LNCAP (cell line): ENCODE data around the gene SLC35G3.

ENCODE experiments used
- TF ChIP-seq, protein P1 (sequence below): fragments of 450-650 bp; IDR thresholded peaks from 2 replicates; pipeline ENCODE4 v1.5.1; 2017; ENCODE audit warnings: mild to moderate bottlenecking

SLC35G3 gene

DNA sequence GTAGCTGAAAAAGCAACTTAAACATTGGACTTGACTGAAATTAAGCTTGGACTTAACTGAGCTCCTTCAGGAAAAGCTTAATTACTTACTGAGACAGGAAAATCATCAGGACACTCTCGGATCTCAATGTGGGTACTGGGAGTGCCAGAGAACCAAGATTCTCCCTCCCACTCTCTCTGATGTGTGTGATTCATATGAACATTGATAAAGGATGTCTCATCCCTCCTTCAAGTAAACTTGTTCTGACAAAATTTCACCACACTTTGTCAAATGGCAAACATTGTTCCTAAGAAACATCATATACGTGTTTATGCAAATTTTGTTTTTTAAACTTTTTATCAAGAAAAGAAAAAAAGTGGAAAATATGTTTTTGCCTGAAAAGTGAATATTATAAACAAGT is 44.6 kb upstream of the SLC35G3 start:
- TF ChIP-seq, protein P1, sequence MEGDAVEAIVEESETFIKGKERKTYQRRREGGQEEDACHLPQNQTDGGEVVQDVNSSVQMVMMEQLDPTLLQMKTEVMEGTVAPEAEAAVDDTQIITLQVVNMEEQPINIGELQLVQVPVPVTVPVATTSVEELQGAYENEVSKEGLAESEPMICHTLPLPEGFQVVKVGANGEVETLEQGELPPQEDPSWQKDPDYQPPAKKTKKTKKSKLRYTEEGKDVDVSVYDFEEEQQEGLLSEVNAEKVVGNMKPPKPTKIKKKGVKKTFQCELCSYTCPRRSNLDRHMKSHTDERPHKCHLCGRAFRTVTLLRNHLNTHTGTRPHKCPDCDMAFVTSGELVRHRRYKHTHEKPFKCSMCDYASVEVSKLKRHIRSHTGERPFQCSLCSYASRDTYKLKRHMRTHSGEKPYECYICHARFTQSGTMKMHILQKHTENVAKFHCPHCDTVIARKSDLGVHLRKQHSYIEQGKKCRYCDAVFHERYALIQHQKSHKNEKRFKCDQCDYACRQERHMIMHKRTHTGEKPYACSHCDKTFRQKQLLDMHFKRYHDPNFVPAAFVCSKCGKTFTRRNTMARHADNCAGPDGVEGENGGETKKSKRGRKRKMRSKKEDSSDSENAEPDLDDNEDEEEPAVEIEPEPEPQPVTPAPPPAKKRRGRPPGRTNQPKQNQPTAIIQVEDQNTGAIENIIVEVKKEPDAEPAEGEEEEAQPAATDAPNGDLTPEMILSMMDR = no peak

DNA sequence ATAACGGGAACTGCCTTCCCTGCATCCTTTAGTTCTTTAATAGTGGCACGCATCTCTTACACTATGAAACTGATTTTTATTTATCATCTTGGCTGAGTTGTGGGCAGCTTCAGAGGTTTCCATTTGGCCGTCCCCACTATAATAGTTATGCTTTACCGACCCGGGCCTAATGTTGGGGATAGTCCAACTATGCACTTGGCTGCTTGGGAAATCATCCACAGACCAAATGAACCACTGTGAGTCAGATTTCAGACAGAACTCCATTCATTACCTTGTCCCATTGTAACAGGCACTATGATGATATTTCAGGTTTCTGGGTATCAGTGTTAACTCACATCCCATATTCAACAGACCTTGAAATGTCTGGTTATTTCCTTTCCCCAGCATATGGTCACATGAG is 42.6 kb upstream of the SLC35G3 start:
- TF ChIP-seq, protein P1 = no peak

DNA sequence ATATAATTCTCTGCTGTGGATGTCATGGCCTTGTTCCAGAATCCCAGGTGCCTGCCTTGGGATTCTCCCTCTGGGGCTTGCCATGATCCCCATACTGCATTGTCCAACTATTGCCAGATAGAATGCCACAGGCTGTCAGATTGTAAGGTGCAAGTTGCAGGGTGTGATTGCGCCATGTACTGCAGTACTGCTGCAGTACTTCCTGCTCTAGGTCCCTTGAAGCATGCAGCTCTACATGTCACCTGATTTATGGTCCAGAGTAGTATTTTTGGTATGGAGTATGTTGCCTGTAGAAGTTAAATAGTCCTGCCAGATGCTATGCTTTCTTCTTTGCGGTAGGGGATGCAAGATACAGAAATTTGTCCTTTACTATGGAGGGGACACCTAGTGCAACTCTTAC is 41.7 kb upstream of the SLC35G3 start:
- TF ChIP-seq, protein P1 = no peak

DNA sequence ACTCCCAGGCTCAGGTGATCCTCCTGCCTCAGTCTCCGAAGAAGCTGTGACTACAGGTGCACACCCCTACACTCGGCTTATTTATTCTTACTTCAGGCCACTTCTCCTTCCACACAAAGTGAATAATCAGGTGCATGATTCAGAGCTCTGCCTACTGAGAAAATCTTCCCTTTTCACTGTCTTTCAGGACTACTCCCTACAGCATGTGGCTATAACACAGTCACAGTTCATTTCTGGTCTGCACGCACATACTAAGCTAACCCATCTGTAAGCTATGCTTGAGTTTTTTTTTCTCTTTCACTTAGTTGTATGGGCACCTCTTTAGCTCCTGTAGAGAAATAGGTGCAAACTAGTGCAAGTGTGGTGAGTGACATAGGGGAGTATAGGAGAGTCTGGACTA is 41.1 kb upstream of the SLC35G3 start:
- TF ChIP-seq, protein P1 = no peak

DNA sequence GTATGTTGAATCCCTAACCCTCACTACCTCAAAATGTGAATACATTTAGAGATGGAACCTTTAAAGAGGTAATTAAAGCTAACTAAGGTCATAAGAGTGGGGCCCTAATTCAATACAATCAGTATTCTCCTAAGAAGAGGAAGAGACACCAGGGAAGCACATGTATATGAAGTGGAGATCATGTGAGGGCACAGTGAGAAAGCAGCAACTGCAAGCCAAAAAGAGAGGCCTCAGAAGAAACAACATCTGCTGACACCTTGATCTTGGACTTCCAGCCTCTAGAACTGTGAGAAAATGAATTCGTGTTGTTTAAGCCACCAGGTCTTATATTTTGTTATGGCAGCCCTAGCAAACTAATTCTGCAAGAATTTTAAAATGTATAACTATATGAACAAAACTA is 35.4 kb upstream of the SLC35G3 start:
- TF ChIP-seq, protein P1 = no peak

DNA sequence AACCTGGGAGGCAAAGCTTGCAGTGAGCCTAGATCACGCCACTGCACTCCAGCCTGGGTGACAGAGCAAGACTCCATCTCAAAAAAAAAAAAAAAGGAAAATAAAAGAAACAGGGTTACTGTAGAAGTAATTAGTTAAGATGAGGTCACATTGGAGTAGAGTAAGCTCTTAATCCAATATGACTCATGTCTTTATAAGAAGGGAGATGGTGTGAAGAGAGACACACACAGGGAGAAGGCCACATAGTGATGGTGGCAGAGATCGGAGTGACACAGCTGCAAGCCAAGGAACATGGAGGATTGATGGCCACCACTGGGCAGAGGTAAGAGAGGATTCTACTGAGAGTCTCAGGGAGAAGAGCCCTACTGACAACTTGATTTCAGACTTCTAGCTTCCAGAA is 33.4 kb upstream of the SLC35G3 start:
- TF ChIP-seq, protein P1 = no peak

DNA sequence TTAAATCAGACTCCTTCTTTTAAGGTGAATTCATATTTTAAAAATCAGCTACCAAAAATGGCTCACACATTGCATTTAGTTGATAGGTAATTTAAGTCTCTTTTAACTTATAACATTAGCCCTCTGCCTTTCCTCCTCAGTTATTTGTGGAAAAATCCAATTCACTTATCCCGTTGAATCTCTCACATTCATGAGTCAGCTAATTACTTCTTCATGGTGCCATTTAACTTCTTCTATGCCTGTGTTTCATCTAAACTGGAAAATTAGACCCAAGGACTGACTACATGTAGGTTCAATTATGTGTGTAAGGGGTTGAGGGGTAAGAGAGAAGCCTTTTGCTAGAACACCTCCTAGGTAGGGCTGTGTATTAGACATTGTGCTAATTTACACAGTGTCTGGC is 30.2 kb upstream of the SLC35G3 start:
- TF ChIP-seq, protein P1 = no peak

DNA sequence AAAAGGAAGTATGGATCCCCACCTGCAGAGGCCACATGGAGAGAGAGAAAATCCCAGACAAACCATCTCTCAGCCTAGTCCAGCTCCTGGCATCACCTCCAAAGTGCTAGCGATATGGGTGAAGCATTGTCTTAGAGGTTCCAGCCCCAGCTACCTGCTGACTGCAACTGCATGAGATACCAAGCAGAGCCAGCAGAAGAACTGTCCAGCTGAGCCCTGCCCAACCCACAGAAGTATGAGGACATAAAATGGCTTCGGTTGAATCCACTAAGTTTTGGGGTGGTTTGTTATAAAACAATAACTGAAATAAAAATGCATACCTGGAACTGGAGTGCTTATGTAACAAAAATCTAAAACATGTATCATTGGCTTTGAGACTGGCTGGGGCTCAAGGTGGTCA is 28.3 kb upstream of the SLC35G3 start:
- TF ChIP-seq, protein P1 = no peak
